GM23338 (cell line): ENCODE data around the gene CHST15.

Source experiments
- CREB1 ChIP-seq: fragments of 250-450 bp; sonication (Bioruptor Pico); IDR thresholded peaks from 2 replicates; pipeline ENCODE4 v1.5.0; 2020; ENCODE audit warnings: low read depth, mild to moderate bottlenecking, moderate library complexity
- CTCF ChIP-seq, 2 experiments: fragments of 200-600 bp in 1 of 2; sonication (generic) in 1 of 2; conservative IDR thresholded peaks; 2 replicates each; pipeline versions ENCODE4 v1.5.1 to v1.6.1; 2016 to 2017; ENCODE audit warnings: antibody characterized with exemption in 2 of 2, low read depth in 2 of 2, mild to moderate bottlenecking in 2 of 2, moderate library complexity in 1 of 2
- ETS1 ChIP-seq: IDR thresholded peaks from 2 replicates; pipeline ENCODE4 v1.6.1; 2016; ENCODE audit warnings: antibody characterized with exemption
- EZH2 ChIP-seq: fragments of 200-600 bp; sonication (generic); IDR thresholded peaks from one replicate; pipeline ENCODE4 v1.8.0; 2017; ENCODE audit warnings: antibody characterized with exemption, mild to moderate bottlenecking, low read depth; ENCODE audit not compliant: unreplicated experiment
- EZH2phosphoT487 ChIP-seq: fragments of 200-600 bp; sonication (generic); IDR thresholded peaks from one replicate; pipeline ENCODE4 v1.8.1; 2018; ENCODE audit warnings: antibody characterized with exemption; ENCODE audit not compliant: unreplicated experiment
- JUNB ChIP-seq: IDR thresholded peaks from one replicate; pipeline ENCODE4 v1.6.1; 2016; ENCODE audit warnings: antibody characterized with exemption; ENCODE audit not compliant: unreplicated experiment
- NANOG ChIP-seq: IDR thresholded peaks from 2 replicates; pipeline ENCODE4 v1.6.1; 2016; ENCODE audit warnings: antibody characterized with exemption, borderline replicate concordance
- POLR2AphosphoS5 ChIP-seq: IDR thresholded peaks from 2 replicates; pipeline ENCODE4 v1.6.1; 2016; ENCODE audit warnings: antibody characterized with exemption, low read depth
- REST ChIP-seq: IDR thresholded peaks from one replicate; pipeline ENCODE4 v1.6.1; 2018; ENCODE audit warnings: antibody characterized with exemption; ENCODE audit not compliant: unreplicated experiment
- STAT1 ChIP-seq: IDR thresholded peaks from one replicate; pipeline ENCODE4 v1.6.1; 2016; ENCODE audit warnings: antibody characterized with exemption; ENCODE audit not compliant: unreplicated experiment
- ZNF114 ChIP-seq: fragments of 250-450 bp; sonication (Bioruptor Pico); IDR thresholded peaks from 2 replicates; pipeline ENCODE4 v1.5.0; 2020; ENCODE audit warnings: mild to moderate bottlenecking, moderate library complexity
- ZNF331 ChIP-seq: fragments of 250-450 bp; sonication (Bioruptor Pico); IDR thresholded peaks from 2 replicates; pipeline ENCODE4 v1.5.0; 2020; ENCODE audit warnings: low read depth, mild to moderate bottlenecking, moderate library complexity
- ZNF462 ChIP-seq: fragments of 250-450 bp; sonication (Bioruptor Pico); IDR thresholded peaks from 2 replicates; pipeline ENCODE4 v1.5.0; 2020; ENCODE audit warnings: mild to moderate bottlenecking, moderate library complexity

- no peak for TF ChIP-seq EZH2
- TF ChIP-seq CTCF (conservative IDR thresholded peaks at IDR 0.05; ENCODE audit: low read depth in 2 of 2): no peak
- TF ChIP-seq EZH2phosphoT487: no peak
- TF ChIP-seq POLR2AphosphoS5: no peak
- no peak for TF ChIP-seq CREB1
- no peak for TF ChIP-seq NANOG
- no peak for TF ChIP-seq REST
- no peak for TF ChIP-seq ZNF462 (CRISPR knock-in tag)
- TF ChIP-seq STAT1: no peak
- no peak for TF ChIP-seq JUNB
- TF ChIP-seq ZNF331: no peak
- no peak for TF ChIP-seq ZNF114 (CRISPR knock-in tag)
- no peak for TF ChIP-seq ETS1
Measured at GRCh38 chr10:124109261-124109660, 15.9 kb upstream of the CHST15 start.
